Tibial artery (tissue), 4 donors: ENCODE measurements around the gene CASZ1.

ENCODE experiments used
- DNase-seq, 2 donors: peaks; one replicate each; pipeline ENCODE4 v3.0.0-alpha.2; 2019
- H3K27ac ChIP-seq, 2 donors: fragments of 200-600 bp; sonication (generic) in 1 of 2; 1 replicate in 1 of 2; 2 replicates in 1 of 2; pipeline ENCODE4 v1.5.1; 2018 to 2019; ENCODE audit warnings: mild to moderate bottlenecking in 1 of 2
- H3K27me3 ChIP-seq, 2 donors: fragments of 200-600 bp; sonication (generic) in 1 of 2; one replicate each; pipeline versions ENCODE4 v1.5.1 to v1.6.0; 2016 to 2019
- H3K36me3 ChIP-seq, 3 donors: fragments of 200-600 bp; sonication (generic) in 2 of 3; one replicate each; pipeline ENCODE4 v1.5.1; 2016 to 2019; ENCODE audit warnings: mild to moderate bottlenecking in 2 of 3
- H3K4me1 ChIP-seq, 4 donors: fragments of 200-600 bp; sonication (generic) in 2 of 4; 1 replicate in 3 of 4; 2 replicates in 1 of 4; pipeline ENCODE4 v1.5.1; 2016 to 2019
- H3K4me3 ChIP-seq, 2 donors: fragments of 200-600 bp; sonication (generic) in 1 of 2; 1 replicate in 1 of 2; 2 replicates in 1 of 2; pipeline ENCODE4 v1.5.1; 2018 to 2019; ENCODE audit warnings: mild to moderate bottlenecking in 2 of 2
- H3K9me3 ChIP-seq, 3 donors: fragments of 200-600 bp; sonication (generic) in 1 of 3; one replicate each; pipeline ENCODE4 v1.5.1; 2016 to 2019
- CTCF ChIP-seq, 2 experiments: fragments of 200-600 bp in 1 of 2; fragments of 450-650 bp in 1 of 2; IDR thresholded peaks; one replicate each; pipeline ENCODE4 v1.5.1; 2017 to 2019; ENCODE audit warnings: antibody characterized with exemption in 2 of 2, mild to moderate bottlenecking in 1 of 2, moderate library complexity in 1 of 2
- intact Hi-C: fragments of 100-400 bp; cut with DNase I; formaldehyde crosslinking; loops from one replicate; pipeline ENCODE4 v1.15.0; 2023; ENCODE audit warnings: low total_unique reads

CASZ1 gene

GRCh38 chr1:10651389-10651766, 145.1 kb downstream of the CASZ1 start:
- H3K27ac ChIP-seq: no peak overlapping the region
- intact Hi-C loops: no loop called here
- no peak for TF ChIP-seq CTCF (IDR thresholded peaks at IDR 0.05)
- no peak overlapping the region for H3K4me3 ChIP-seq
- no peaks in the 10 kb centered on the region for H3K9me3 ChIP-seq
- H3K36me3 ChIP-seq: peaks cover 12 to 100% (median 40%) of the 10 kb centered on the region in 3 donors
- DNase-seq: no peak
- H3K4me1 ChIP-seq: peaks cover 0 to 5% (median 0%) of the 10 kb centered on the region in 4 donors
- H3K27me3 ChIP-seq: no peaks in the 10 kb centered on the region

- no peak overlapping the region for H3K4me3 ChIP-seq
- H3K27me3 ChIP-seq: no peaks in the 10 kb centered on the region
- DNase-seq: no peak
- no peak for TF ChIP-seq CTCF (IDR thresholded peaks at IDR 0.05)
- H3K27ac ChIP-seq: no peak overlapping the region
- intact Hi-C loops: no loop called here
- H3K36me3 ChIP-seq: peaks cover 12 to 100% (median 43%) of the 10 kb centered on the region in 3 donors
- peaks cover 0 to 5% (median 0%) of the 10 kb centered on the region in 4 donors for H3K4me1 ChIP-seq
- no peaks in the 10 kb centered on the region for H3K9me3 ChIP-seq
Measured at GRCh38 chr1:10650556-10651388, 145.7 kb downstream of the CASZ1 start.

GRCh38 chr1:10649517-10650201, 146.8 kb downstream of the CASZ1 start:
- peaks cover 12 to 100% (median 44%) of the 10 kb centered on the region in 3 donors for H3K36me3 ChIP-seq
- H3K27ac ChIP-seq: no peak overlapping the region
- intact Hi-C loops: no loop called here
- H3K4me3 ChIP-seq: no peak overlapping the region
- TF ChIP-seq CTCF (IDR thresholded peaks at IDR 0.05): no peak
- no peaks in the 10 kb centered on the region for H3K27me3 ChIP-seq
- H3K9me3 ChIP-seq: no peaks in the 10 kb centered on the region
- peaks cover 0 to 5% (median 0%) of the 10 kb centered on the region in 4 donors for H3K4me1 ChIP-seq
- DNase-seq: no peak

GRCh38 chr1:10648689-10649516, 147.5 kb downstream of the CASZ1 start:
- DNase-seq: no peak
- H3K4me1 ChIP-seq: peaks cover 0 to 5% (median 0%) of the 10 kb centered on the region in 4 donors
- no peak overlapping the region for H3K27ac ChIP-seq
- intact Hi-C loops: no loop called here
- H3K9me3 ChIP-seq: no peaks in the 10 kb centered on the region
- no peaks in the 10 kb centered on the region for H3K27me3 ChIP-seq
- TF ChIP-seq CTCF (IDR thresholded peaks at IDR 0.05): no peak
- H3K36me3 ChIP-seq: peaks cover 18 to 100% (median 37%) of the 10 kb centered on the region in 3 donors
- H3K4me3 ChIP-seq: no peak overlapping the region

GRCh38 chr1:10647414-10648170, 148.9 kb downstream of the CASZ1 start:
- intact Hi-C loops: no loop called here
- no peak for DNase-seq
- no peaks in the 10 kb centered on the region for H3K9me3 ChIP-seq
- H3K4me3 ChIP-seq: no peak overlapping the region
- no peaks in the 10 kb centered on the region for H3K4me1 ChIP-seq
- H3K27ac ChIP-seq: no peak overlapping the region
- H3K36me3 ChIP-seq: peaks cover 23 to 100% (median 33%) of the 10 kb centered on the region in 3 donors
- no peak for TF ChIP-seq CTCF (IDR thresholded peaks at IDR 0.05)
- no peaks in the 10 kb centered on the region for H3K27me3 ChIP-seq
